ENCODE data around the gene HEATR5A. TPM values are rescaled to one million over a fixed set of nuclear protein-coding genes. Genes with fewer than 3 reads are reported as not detected.
A peak's percentile ranks its signal among the peaks of the same experiment; 100 is the strongest.

Gene HEATR5A
- total and polyA plus RNA-seq, 2 of the 13 experiments (the other 11 are each of a cell fraction or from before 2014, with no cell fraction given) = 36.4 to 105 TPM

DNA sequence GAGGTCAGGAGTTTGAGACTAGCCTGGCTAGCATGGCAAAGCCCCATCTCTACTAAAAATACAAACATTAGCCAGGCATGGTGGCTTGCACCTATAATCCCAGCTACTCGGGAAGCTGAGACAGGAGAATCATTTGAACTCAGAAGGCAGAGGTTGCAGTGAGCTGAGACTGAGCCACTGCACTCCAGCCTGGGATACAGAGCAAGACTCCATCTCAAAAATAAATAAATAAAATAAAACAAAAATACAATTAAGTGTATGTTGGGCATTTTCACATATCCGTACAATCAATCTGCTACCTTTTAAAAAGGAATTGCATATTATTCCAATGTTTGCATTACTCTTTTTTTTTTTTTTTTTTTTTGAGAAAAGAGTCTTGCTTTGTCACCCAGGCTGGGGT is 165.1 kb downstream of the HEATR5A start (continued):
- TF ChIP-seq, protein P1, sequence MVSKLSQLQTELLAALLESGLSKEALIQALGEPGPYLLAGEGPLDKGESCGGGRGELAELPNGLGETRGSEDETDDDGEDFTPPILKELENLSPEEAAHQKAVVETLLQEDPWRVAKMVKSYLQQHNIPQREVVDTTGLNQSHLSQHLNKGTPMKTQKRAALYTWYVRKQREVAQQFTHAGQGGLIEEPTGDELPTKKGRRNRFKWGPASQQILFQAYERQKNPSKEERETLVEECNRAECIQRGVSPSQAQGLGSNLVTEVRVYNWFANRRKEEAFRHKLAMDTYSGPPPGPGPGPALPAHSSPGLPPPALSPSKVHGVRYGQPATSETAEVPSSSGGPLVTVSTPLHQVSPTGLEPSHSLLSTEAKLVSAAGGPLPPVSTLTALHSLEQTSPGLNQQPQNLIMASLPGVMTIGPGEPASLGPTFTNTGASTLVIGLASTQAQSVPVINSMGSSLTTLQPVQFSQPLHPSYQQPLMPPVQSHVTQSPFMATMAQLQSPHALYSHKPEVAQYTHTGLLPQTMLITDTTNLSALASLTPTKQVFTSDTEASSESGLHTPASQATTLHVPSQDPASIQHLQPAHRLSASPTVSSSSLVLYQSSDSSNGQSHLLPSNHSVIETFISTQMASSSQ (IDR thresholded peaks at IDR 0.05; ENCODE audit: low read depth) = no peak
- TF ChIP-seq, protein P1 (CRISPR knock-in tag; IDR thresholded peaks at IDR 0.05; ENCODE audit: borderline replicate concordance) = no peak; the same call in 1 of the 2 replicates
- TF ChIP-seq ZNF383 (CRISPR knock-in tag; IDR thresholded peaks at IDR 0.05; ENCODE audit: borderline replicate concordance) (peak; percentile 80; the same call in 1 of the 2 replicates), KMT2B (CRISPR knock-in tag; IDR thresholded peaks at IDR 0.05) (no peak), FOXK1 (CRISPR knock-in tag; IDR thresholded peaks at IDR 0.05; ENCODE audit: borderline replicate concordance, low read depth) (no peak), ZNF136 (CRISPR knock-in tag; IDR thresholded peaks at IDR 0.05; ENCODE audit: low read depth) (no peak), STAT5B (CRISPR knock-in tag; IDR thresholded peaks at IDR 0.05) (no peak), NKX3-1 (CRISPR knock-in tag; IDR thresholded peaks at IDR 0.05) (no peak), CBX2 (IDR thresholded peaks at IDR 0.05; ENCODE audit: low read depth, low read length) (no peak), CBX2 (CRISPR knock-in tag; IDR thresholded peaks at IDR 0.05; ENCODE audit: low read depth) (no peak), YY1 (IDR thresholded peaks at IDR 0.05; ENCODE audit: insufficient read depth, insufficient replicate concordance, low read depth, low read length) (no peak), PAX8 (CRISPR knock-in tag; IDR thresholded peaks at IDR 0.05; ENCODE audit: borderline replicate concordance) (0 out of 2 replicates have a peak, but pooled peaks have one; percentile 13), ZFX (CRISPR knock-in tag; IDR thresholded peaks at IDR 0.05; ENCODE audit: low read depth) (0 out of 2 replicates have a peak, but pooled peaks have one; percentile 25), HNF4A (CRISPR knock-in tag; IDR thresholded peaks at IDR 0.05) (no peak), GPN1 (CRISPR knock-in tag; IDR thresholded peaks at IDR 0.05; ENCODE audit: borderline replicate concordance) (no peak), BCLAF1 (IDR thresholded peaks at IDR 0.05) (no peak)
- TF ChIP-seq, protein P2, sequence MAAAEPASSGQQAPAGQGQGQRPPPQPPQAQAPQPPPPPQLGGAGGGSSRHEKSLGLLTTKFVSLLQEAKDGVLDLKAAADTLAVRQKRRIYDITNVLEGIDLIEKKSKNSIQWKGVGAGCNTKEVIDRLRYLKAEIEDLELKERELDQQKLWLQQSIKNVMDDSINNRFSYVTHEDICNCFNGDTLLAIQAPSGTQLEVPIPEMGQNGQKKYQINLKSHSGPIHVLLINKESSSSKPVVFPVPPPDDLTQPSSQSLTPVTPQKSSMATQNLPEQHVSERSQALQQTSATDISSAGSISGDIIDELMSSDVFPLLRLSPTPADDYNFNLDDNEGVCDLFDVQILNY (CRISPR knock-in tag; conservative IDR thresholded peaks at IDR 0.05) = no peak
- TF ChIP-seq, protein P3, sequence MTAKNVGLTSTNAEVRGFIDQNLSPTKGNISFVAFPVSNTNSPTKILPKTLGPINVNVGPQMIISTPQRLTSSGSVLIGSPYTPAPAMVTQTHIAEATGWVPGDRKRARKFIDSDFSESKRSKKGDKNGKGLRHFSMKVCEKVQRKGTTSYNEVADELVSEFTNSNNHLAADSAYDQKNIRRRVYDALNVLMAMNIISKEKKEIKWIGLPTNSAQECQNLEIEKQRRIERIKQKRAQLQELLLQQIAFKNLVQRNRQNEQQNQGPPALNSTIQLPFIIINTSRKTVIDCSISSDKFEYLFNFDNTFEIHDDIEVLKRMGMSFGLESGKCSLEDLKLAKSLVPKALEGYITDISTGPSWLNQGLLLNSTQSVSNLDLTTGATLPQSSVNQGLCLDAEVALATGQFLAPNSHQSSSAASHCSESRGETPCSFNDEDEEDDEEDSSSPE (CRISPR knock-in tag; IDR thresholded peaks at IDR 0.05) = no peak
- TF ChIP-seq, protein P4, sequence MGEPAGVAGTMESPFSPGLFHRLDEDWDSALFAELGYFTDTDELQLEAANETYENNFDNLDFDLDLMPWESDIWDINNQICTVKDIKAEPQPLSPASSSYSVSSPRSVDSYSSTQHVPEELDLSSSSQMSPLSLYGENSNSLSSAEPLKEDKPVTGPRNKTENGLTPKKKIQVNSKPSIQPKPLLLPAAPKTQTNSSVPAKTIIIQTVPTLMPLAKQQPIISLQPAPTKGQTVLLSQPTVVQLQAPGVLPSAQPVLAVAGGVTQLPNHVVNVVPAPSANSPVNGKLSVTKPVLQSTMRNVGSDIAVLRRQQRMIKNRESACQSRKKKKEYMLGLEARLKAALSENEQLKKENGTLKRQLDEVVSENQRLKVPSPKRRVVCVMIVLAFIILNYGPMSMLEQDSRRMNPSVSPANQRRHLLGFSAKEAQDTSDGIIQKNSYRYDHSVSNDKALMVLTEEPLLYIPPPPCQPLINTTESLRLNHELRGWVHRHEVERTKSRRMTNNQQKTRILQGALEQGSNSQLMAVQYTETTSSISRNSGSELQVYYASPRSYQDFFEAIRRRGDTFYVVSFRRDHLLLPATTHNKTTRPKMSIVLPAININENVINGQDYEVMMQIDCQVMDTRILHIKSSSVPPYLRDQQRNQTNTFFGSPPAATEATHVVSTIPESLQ (CRISPR knock-in tag; conservative IDR thresholded peaks at IDR 0.05) = no peak
